C4-2B (cell line): ENCODE results near the gene SLC30A1.

Experiments used
- CTCF ChIP-seq: fragments of 450-650 bp; conservative IDR thresholded peaks from 2 replicates; pipeline ENCODE4 v1.5.1; 2017; ENCODE audit warnings: mild to moderate bottlenecking
- ZFX ChIP-seq: fragments of 450-650 bp; IDR thresholded peaks from 2 replicates; pipeline ENCODE4 v1.6.1; 2017

DNA sequence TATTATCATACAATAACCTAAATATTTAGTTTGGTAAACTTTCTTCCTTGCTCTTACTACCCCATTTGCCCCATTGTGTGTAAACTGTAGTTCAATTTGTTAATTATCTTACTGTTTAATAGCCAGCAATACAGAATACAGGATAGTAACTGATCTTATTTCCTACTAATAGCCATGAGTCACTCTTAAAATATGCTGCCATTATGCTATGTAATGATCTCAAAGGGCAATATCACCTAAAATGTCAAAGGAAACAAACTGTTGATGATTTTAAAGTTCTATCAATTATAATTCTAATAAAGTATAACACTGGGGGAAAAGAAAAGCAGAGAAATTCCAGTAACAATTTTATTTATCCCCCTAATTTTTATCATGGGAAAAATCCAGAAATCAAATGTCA lies 4.3 kb downstream of the SLC30A1 start:
- TF ChIP-seq CTCF = no peak
- TF ChIP-seq ZFX = no peak
